Astrocyte (in vitro differentiated cells and primary cell): ENCODE measurements around the gene RUNX3. TPM values are rescaled to one million over a fixed set of nuclear protein-coding genes. Genes with fewer than 3 reads are reported as not detected.

Experiments
- DNase-seq: peaks from one replicate; pipeline ENCODE4 v3.0.0-alpha.2; 2010; ENCODE audit warnings: low read depth
- FAIRE-seq: peaks from 2 replicates; lab custom pipeline; 2011; peaks lifted over from hg19 to GRCh38; lab: Jason Lieb, UNC
- H2AFZ ChIP-seq: 2 replicates; pipeline ENCODE4 v1.6.0; 2012; ENCODE audit warnings: low read depth, low read length, inconsistent platforms
- H3K27ac ChIP-seq: 2 replicates; pipeline ENCODE4 v1.5.1; 2011; ENCODE audit warnings: low read depth, low read length, inconsistent platforms
- H3K27me3 ChIP-seq: 2 replicates; pipeline ENCODE4 v1.6.0; 2011; ENCODE audit warnings: low read length, inconsistent platforms; ENCODE audit not compliant: insufficient read depth
- H3K36me3 ChIP-seq: 2 replicates; pipeline ENCODE4 v1.5.1; 2011; ENCODE audit warnings: low read length, inconsistent platforms; ENCODE audit not compliant: insufficient read depth
- H3K4me1 ChIP-seq: 2 replicates; pipeline ENCODE4 v1.5.1; 2011; ENCODE audit warnings: low read length, inconsistent platforms; ENCODE audit not compliant: insufficient read depth
- H3K4me2 ChIP-seq: 2 replicates; pipeline ENCODE4 v1.6.0; 2012; ENCODE audit warnings: low read length, inconsistent platforms
- H3K4me3 ChIP-seq: 2 replicates; pipeline ENCODE4 v1.5.1; 2011; ENCODE audit warnings: low read depth, mild to moderate bottlenecking, low read length, inconsistent platforms; ENCODE audit not compliant: insufficient read depth
- H3K79me2 ChIP-seq: 2 replicates; pipeline ENCODE4 v1.6.0; 2012; ENCODE audit warnings: mild to moderate bottlenecking, low read length, inconsistent platforms; ENCODE audit not compliant: insufficient read depth
- H3K9ac ChIP-seq: 2 replicates; pipeline ENCODE4 v1.6.0; 2012; ENCODE audit warnings: mild to moderate bottlenecking, low read length, inconsistent platforms
- H3K9me3 ChIP-seq: 2 replicates; pipeline ENCODE4 v1.5.1; 2012; ENCODE audit warnings: low read depth, mild to moderate bottlenecking, low read length, inconsistent platforms; ENCODE audit not compliant: insufficient read depth
- H4K20me1 ChIP-seq: 2 replicates; pipeline ENCODE4 v1.6.0; 2012; ENCODE audit warnings: low read length, inconsistent platforms; ENCODE audit not compliant: insufficient read depth
- H3K27ac Mint-ChIP-seq: one replicate; pipeline ENCODE4 v1.8.0; 2021; ENCODE audit warnings: mild to moderate bottlenecking, mixed read lengths; ENCODE audit not compliant: unreplicated experiment
- H3K27me3 Mint-ChIP-seq: one replicate; pipeline ENCODE4 v1.8.0; 2021; ENCODE audit warnings: low read depth, mixed read lengths; ENCODE audit not compliant: unreplicated experiment
- H3K36me3 Mint-ChIP-seq: one replicate; pipeline ENCODE4 v1.8.0; 2021; ENCODE audit warnings: low read depth, mixed read lengths; ENCODE audit not compliant: unreplicated experiment
- H3K4me1 Mint-ChIP-seq: one replicate; pipeline ENCODE4 v1.8.0; 2021; ENCODE audit warnings: low read depth, mixed read lengths; ENCODE audit not compliant: unreplicated experiment
- H3K4me3 Mint-ChIP-seq: one replicate; pipeline ENCODE4 v1.8.0; 2021; ENCODE audit warnings: mild to moderate bottlenecking, moderate library complexity, mixed read lengths; ENCODE audit not compliant: unreplicated experiment
- H3K9me3 Mint-ChIP-seq: one replicate; pipeline ENCODE4 v1.8.0; 2021; ENCODE audit warnings: mild to moderate bottlenecking, mixed read lengths; ENCODE audit not compliant: unreplicated experiment
- EZH2 ChIP-seq: IDR thresholded peaks from 2 replicates; pipeline ENCODE4 v1.6.1; 2012; ENCODE audit warnings: mild to moderate bottlenecking, low read length, inconsistent platforms; ENCODE audit not compliant: insufficient read depth
- total RNA-seq: library from RNA; stranded (reverse); gene quantifications from 2 replicates; pipeline ENCODE4 v1.2.1, GENCODE V29; 2021
- TF ChIP-seq, protein P1 (sequence below): IDR thresholded peaks from 2 replicates; pipeline ENCODE4 v1.5.1; 2011; ENCODE audit warnings: low read depth, mild to moderate bottlenecking, inconsistent platforms, low read length, moderate library complexity; ENCODE audit not compliant: insufficient read depth

RUNX3 gene
- total RNA-seq, 1 donor from 2014 or later: 2.5 TPM

DNA sequence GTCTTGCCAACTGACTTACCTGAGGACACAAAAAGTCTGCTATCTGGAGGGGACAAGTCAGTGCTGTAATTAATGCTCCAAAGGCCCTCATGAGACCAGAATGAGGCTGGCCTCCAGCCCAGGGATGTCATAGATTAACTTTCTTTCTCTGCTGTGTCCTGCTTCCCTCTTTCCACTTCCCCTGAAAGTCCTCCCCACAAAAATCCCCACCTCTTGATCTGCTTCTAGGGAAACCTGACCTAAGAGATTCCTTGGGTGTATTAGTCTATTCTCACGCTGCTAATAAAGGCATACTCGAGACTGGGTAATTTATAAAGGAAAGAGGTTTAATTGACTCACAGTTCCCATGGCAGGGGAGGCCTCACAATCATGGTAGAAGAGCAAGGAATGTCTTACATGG is 39.2 kb downstream of the RUNX3 start:
- FAIRE-seq: no peak

DNA sequence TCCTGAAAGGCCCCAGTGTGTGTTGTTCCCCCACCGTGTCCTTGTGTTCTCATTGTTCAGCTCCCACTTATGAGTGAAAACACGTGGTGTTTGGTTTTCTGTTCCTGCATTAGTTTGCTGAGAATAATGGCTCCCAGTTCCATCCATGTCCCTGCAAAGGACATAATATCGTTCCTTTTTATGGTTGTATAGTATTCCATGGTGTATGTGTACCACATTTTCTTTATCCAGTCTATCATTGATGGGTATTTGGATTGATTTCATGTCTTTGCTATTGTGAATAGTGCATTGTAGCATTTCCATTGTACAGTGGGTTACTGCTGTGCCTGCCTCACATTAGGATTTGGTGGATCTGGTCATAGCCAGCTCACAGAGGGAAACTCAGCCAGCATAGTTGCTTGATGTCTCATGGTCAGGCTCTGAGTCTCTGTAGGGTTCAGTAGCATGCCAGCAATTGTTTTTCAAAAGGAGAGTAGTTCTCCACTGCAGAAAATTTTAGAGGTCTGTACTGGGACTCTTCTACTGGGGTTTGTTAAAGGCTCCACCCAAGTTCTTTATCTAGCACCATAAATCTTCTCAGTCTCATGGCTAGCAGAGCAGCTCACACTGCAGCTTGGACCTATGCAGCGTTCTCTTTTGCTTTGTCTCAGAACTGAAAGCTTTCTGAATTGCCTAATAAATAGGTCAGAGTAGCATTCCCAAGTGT is 41.0 kb downstream of the RUNX3 start:
- H3K27ac ChIP-seq: no peak overlapping the region
- peaks cover 8% of the 10 kb centered on the region for H3K4me1 ChIP-seq
- H3K27me3 Mint-ChIP-seq: peaks cover 14% of the 10 kb centered on the region
- H3K9me3 Mint-ChIP-seq: peaks cover 30% of the 10 kb centered on the region
- peaks cover 4% of the 10 kb centered on the region for H3K27me3 ChIP-seq
- no peaks in the 10 kb centered on the region for H3K79me2 ChIP-seq
- H3K4me3 ChIP-seq: no peak overlapping the region
- no peaks in the 10 kb centered on the region for H3K9me3 ChIP-seq
- DNase-seq (peak; percentile 62), FAIRE-seq (peak; percentile 9)
- no peak overlapping the region for H3K9ac ChIP-seq
- no peak overlapping the region for H3K4me3 Mint-ChIP-seq
- TF ChIP-seq, protein P1, sequence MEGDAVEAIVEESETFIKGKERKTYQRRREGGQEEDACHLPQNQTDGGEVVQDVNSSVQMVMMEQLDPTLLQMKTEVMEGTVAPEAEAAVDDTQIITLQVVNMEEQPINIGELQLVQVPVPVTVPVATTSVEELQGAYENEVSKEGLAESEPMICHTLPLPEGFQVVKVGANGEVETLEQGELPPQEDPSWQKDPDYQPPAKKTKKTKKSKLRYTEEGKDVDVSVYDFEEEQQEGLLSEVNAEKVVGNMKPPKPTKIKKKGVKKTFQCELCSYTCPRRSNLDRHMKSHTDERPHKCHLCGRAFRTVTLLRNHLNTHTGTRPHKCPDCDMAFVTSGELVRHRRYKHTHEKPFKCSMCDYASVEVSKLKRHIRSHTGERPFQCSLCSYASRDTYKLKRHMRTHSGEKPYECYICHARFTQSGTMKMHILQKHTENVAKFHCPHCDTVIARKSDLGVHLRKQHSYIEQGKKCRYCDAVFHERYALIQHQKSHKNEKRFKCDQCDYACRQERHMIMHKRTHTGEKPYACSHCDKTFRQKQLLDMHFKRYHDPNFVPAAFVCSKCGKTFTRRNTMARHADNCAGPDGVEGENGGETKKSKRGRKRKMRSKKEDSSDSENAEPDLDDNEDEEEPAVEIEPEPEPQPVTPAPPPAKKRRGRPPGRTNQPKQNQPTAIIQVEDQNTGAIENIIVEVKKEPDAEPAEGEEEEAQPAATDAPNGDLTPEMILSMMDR: no peak
- TF ChIP-seq EZH2: no peak
- peaks cover 2% of the 10 kb centered on the region for H3K36me3 Mint-ChIP-seq
- no peaks in the 10 kb centered on the region for H3K4me1 Mint-ChIP-seq
- no peaks in the 10 kb centered on the region for H3K36me3 ChIP-seq
- H4K20me1 ChIP-seq: no peaks in the 10 kb centered on the region
- no peak overlapping the region for H2AFZ ChIP-seq
- no peak overlapping the region for H3K27ac Mint-ChIP-seq
- H3K4me2 ChIP-seq: peak overlapping the region; percentile 14

More for the DNA sequence above, 39.2 kb downstream of the RUNX3 start:
- no peak overlapping the region for H2AFZ ChIP-seq
- TF ChIP-seq EZH2: no peak
- TF ChIP-seq, protein P1: no peak
- no peak overlapping the region for H3K9ac ChIP-seq
- H3K36me3 ChIP-seq: no peaks in the 10 kb centered on the region
- no peaks in the 10 kb centered on the region for H3K9me3 ChIP-seq
- H3K4me2 ChIP-seq: no peak overlapping the region
- H3K79me2 ChIP-seq: no peaks in the 10 kb centered on the region
- H3K4me3 ChIP-seq: no peak overlapping the region
- peaks cover 8% of the 10 kb centered on the region for H3K4me1 ChIP-seq
- no peak overlapping the region for H3K4me3 Mint-ChIP-seq
- H4K20me1 ChIP-seq: no peaks in the 10 kb centered on the region
- peaks cover 23% of the 10 kb centered on the region for H3K9me3 Mint-ChIP-seq
- peaks cover 2% of the 10 kb centered on the region for H3K36me3 Mint-ChIP-seq
- no peak overlapping the region for H3K27ac ChIP-seq
- H3K27me3 ChIP-seq: peaks cover 4% of the 10 kb centered on the region
- no peaks in the 10 kb centered on the region for H3K4me1 Mint-ChIP-seq
- DNase-seq: no peak
- no peak overlapping the region for H3K27ac Mint-ChIP-seq
- H3K27me3 Mint-ChIP-seq: peaks cover 8% of the 10 kb centered on the region
